HepG2 (cell line): ENCODE data around the gene PTPRM.

ENCODE experiments used
- ARID3A ChIP-seq: IDR thresholded peaks from 2 replicates; pipeline ENCODE4 v1.6.1; 2012; ENCODE audit warnings: low read depth, low read length, improper control_type of control experiment
- CBX1 ChIP-seq: IDR thresholded peaks from one replicate; pipeline ENCODE4 v1.6.1; 2016; ENCODE audit warnings: antibody characterized with exemption, low read depth
- FOXM1 ChIP-seq: sonication (generic); formaldehyde crosslinking; IDR thresholded peaks from 2 replicates; pipeline ENCODE4 v1.5.0; 2020; ENCODE audit warnings: missing genetic modification reagents
- HNRNPUL1 ChIP-seq: fragments of 200-400 bp; formaldehyde crosslinking; IDR thresholded peaks from 2 replicates; pipeline ENCODE4 v1.6.1; 2017; ENCODE audit warnings: low read depth, mild to moderate bottlenecking, low read length, moderate library complexity
- HOXA5 ChIP-seq: sonication (generic); formaldehyde crosslinking; IDR thresholded peaks from 2 replicates; pipeline ENCODE4 v1.4.0; 2020; ENCODE audit warnings: missing genetic modification reagents
- MTA3 ChIP-seq: sonication (generic); formaldehyde crosslinking; IDR thresholded peaks from 2 replicates; pipeline ENCODE4 v1.4.0; 2020; ENCODE audit warnings: missing genetic modification reagents
- MYNN ChIP-seq: sonication (generic); formaldehyde crosslinking; IDR thresholded peaks from 2 replicates; pipeline ENCODE4 v1.4.0; 2020; ENCODE audit warnings: mild to moderate bottlenecking, low read depth, missing genetic modification reagents
- SNRNP70 ChIP-seq: fragments of 200-400 bp; formaldehyde crosslinking; IDR thresholded peaks from 2 replicates; pipeline ENCODE4 v1.6.1; 2017; ENCODE audit warnings: mild to moderate bottlenecking, low read depth, low read length, moderate library complexity
- ZNF17 ChIP-seq: sonication (generic); formaldehyde crosslinking; IDR thresholded peaks from 2 replicates; pipeline ENCODE4 v1.5.0; 2020; ENCODE audit warnings: mild to moderate bottlenecking, missing genetic modification reagents
- ZNF281 ChIP-seq: sonication (generic); formaldehyde crosslinking; IDR thresholded peaks from 2 replicates; pipeline ENCODE4 v1.4.0; 2020; ENCODE audit warnings: missing genetic modification reagents, borderline replicate concordance
- ZNF776 ChIP-seq: sonication (generic); formaldehyde crosslinking; IDR thresholded peaks from 2 replicates; pipeline ENCODE4 v1.4.0; 2020; ENCODE audit warnings: mild to moderate bottlenecking, missing genetic modification reagents

- TF ChIP-seq ZNF17 (CRISPR knock-in tag): no peak
- TF ChIP-seq SNRNP70: no peak
- TF ChIP-seq ZNF776 (CRISPR knock-in tag): no peak
- TF ChIP-seq HNRNPUL1: no peak
- TF ChIP-seq CBX1: no peak
- TF ChIP-seq ZNF281 (CRISPR knock-in tag): no peak
- no peak for TF ChIP-seq FOXM1 (CRISPR knock-in tag)
- TF ChIP-seq MYNN (CRISPR knock-in tag): no peak
- TF ChIP-seq ARID3A: no peak
- no peak for TF ChIP-seq HOXA5
- TF ChIP-seq MTA3 (CRISPR knock-in tag): no peak
These were observed 96.5 kb downstream of the PTPRM start for GRCh38 chr18:7663366-7664312.
